HG02938 (cell line): Measurements from ENCODE around the gene GTF3C1.
A peak's percentile ranks its signal among the peaks of the same experiment; 100 is the strongest.

Source experiments
- ATAC-seq: cut with Tn5 transposase; IDR thresholded peaks from one replicate; pipeline ENCODE4 v1.9.1; 2021; ENCODE audit warnings: mild to moderate bottlenecking, moderate library complexity; ENCODE audit not compliant: unreplicated experiment

The GTF3C1 gene

DNA sequence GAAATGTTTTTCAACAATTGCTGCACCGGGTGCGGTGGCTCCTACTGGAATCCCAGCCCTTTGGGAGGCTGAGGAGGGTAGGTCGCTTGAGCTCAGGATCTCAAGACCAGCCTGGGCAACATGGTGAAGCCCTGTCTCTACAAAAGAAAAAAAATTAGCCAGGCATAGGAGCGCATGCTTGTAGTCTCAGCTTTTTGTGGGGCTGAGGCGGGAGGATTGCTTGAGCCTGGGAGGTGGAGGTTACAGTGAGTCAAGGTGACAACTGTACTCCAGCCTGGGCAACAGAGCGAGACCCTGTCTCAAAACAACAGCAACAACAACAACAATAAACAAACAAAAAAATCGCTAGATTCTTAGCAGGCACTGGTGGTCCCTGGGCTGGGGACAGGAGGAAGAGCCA, 119.2 kb downstream of the GTF3C1 start:
- ATAC-seq: no peak

DNA sequence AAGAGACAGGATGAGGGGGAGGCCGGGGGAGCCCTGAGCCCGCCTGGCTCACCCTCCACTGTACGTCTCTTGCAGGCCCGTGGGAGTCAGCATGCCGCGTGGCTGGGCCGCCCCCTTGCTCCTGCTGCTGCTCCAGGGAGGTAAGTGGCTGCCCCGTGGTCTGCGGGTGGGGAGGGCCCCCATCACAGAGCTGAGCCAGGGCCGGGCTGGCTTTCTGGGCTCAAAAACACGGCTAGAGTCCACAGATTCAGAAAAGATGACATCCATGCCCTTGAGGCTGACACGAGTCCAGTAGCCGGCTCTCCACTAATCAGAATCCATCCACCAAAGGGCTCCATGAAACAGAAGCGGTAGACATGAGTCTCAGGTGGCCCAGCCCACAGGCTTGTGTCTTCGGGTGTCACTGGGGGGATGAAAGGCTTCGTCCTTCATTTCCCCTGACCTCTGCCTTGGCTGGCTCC, 119.7 kb downstream of the GTF3C1 start:
- no peak for ATAC-seq

DNA sequence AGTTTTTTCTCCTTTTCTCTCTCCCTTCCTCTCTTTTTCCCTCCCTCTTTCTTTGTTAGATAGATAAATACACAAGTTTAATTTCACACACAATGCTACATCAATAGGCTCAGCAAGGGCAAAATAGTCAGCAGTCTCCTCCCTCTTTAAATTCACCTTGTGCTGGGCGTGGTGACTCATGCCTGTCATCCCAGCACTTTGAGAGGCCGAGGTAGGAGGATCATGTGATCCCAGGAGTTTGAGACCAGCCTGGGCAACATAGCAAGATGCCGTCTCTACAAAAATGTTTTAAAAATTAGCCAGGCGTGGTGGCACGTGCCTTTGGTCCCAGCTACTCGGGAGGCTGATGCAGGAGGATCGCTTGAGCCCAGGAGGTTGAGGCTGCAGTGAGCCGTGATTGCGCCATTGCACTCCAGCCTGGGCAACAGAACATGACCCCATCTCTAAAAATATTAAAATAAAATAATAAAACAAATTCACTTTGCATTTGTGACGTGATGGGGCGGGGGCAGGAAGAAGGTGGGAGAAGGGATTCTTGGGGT, 120.3 kb downstream of the GTF3C1 start:
- no peak for ATAC-seq

DNA sequence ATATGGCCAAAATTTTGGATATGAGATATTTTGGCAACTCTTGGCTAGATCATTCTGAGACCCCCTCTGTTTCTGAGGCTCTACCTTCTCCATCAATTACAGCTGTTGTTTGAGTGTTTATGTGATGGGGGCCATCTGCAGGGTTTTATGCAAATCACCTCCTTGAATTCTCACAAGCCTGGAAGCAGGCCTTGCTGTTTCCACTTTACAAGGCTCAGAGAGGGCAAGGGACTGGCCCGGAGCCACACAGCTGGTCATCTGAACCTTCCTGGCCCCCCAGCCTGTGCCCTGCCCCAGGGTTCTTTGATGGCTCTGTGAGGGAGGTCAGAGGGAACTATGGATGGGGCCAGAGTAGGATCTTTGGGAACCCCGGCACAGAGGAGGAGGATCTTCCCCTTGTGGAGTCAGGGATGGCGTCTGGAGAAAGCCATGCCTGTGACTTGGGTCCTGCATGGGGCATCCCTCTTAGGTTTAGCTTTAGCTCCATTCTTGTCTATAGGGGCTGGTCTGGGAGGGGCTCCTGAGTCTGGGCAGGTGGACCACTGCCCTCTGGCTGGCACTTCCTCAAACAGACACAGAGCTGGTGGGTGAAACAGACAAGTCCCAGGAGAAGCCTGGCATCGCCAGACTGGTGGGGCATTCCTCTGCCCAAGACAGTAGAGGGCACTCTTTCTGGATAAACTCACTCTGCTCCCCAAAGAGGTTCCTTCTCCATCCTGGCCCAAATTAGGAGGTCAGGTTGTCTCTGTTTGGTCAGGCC, 121.5 kb downstream of the GTF3C1 start:
- no peak for ATAC-seq

DNA sequence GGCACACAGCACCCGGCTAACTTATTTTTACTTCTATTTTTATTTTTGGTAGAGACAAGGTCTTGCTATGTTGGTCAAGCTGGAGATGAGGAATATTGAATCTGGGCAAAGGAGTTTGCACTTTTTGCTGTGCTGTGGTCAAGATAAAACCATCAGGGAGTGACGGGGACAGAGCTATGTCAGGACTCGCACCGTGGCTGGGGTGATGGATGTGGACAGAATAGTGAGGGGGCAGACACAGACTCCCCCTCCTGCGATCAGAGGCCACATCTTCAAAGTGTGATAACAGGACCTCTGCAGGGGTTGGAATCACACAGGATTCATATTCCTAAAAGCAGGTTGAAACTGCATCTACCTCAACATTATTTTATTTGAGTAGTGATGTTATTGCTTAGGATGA, 122.2 kb downstream of the GTF3C1 start:
- ATAC-seq: no peak

DNA sequence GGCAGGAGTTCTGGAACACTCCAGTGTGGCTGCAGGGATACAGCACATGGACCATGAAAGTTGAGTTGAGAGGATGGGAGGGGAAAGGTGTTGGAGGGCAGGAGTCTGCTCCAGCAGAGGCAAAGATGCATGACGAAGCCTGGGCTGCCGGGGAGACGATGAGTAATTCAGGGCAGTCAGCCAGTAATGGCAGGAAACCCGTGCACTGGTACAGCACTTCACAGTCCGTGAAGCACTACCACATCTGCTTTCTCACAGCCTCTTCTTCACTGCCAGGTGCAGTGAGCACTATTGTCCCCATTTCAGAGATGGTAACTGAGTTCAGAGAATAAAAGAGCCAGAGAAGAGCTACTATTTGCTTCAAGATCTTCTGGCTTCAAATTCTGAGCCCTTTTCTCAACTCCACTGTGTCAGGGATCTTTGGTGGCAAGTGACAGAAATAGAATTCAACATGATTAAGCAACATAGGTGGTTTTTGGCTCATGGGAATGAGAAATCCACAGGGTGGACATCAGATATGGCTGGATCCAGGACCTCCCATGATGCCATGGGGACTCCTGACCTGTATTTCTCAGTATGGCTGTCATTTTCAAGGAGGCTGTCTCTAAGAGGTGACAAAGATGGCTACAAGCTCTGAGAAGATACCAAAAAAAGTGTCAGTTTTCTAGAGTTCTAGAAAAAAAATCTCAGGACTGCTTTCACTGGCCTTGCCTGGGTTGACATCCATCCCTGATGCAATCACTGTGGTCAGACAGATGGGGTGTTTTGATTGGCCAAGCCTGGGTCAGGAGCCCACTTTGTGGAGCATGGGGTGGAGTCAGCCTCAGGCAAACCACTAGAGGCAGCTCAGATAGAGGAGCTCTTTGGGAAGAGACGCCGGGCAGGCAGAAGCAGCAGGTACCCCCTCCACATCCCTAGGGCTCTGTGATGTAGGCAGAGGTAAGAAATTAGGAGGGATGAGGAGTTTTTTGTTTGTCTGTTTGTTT, 123.0 kb downstream of the GTF3C1 start:
- peak; percentile 72 for ATAC-seq

DNA sequence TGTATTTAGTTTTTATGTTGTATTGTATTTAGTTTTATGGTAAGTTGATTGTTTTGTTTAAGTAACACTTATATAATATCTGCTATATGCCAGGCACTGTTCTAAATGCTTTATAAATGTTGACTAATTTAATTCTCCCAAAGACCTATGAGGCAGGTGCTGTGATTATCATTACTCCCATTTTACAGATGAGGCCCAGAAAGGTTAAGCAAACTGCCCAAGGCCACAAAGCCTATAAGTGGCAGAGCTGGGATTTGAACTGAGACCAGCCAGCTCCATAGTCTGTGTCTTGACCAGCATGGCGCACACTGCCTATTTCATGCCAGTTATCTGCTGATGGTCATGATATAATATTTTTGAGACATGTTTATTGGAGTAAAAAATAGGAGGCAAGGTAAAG, 123.8 kb downstream of the GTF3C1 start:
- ATAC-seq: no peak

DNA sequence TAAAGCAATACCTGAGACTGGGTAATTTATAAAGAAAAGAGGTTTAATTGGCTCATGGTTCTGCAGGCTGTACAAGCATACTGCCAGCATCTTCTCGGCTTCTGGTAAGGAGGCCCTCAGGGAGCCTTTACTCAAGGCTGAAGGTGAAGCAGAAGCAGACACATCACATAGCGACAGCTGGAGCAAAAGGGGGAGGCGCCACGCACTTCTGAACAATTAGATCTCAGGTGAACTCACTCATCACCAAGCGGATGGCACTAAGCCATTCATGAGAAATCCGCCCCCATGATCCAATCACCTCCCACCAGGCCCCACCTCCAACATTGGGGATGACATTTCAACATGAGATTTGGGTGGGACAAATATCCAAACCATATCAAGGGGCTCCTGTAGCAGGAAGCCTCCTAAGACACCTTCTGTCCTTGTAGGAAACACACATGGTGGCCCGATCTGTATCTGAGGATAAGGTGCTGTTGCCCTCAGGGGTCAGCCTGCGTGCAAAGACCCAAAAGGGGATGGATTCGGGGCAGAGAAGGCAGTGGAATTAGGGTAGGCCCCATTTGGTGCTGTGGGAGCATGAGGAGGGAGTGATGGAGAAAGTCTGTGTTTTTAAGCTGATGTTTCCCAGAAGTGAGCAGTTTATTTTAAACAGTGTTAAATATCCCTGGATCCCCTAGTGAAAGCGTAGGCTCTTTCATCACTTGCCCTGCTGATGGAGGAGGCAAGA, 124.8 kb downstream of the GTF3C1 start:
- ATAC-seq: no peak

DNA sequence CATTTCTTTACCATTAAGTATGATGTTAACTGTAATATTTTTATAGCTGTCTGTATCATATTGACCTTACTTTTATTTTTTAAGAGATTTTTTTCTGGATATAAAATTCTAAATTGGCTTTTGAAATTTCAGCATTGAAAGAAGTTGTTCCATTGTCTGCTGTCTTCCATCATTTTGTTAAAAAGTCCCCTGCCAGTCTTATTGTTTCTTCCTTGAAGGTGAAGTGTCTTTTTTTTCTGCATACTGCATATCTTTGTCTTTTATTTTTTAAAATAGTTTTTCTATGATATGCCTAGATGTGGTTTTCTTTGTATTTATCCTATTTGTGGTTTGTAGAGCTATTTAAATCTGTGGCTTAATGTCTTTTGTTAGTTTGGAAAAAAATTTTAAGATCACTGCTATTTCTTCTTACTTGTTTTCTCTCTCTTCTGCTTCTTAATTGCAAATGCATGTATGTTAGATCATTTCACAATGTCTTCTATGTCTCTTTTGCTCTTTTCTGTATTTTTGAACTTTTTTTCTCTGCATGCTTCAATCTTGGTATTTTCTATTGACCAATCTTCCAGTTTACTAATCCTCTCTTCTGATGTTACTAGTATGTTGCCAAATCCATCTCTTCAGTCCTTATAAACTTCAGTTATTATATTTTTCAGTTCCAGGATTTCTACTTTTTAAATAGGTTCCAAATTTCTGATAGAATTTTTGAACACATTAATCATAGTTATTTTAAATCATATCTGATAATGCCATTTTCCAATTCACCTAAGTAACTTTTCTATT, 127.6 kb downstream of the GTF3C1 start:
- ATAC-seq: no peak

DNA sequence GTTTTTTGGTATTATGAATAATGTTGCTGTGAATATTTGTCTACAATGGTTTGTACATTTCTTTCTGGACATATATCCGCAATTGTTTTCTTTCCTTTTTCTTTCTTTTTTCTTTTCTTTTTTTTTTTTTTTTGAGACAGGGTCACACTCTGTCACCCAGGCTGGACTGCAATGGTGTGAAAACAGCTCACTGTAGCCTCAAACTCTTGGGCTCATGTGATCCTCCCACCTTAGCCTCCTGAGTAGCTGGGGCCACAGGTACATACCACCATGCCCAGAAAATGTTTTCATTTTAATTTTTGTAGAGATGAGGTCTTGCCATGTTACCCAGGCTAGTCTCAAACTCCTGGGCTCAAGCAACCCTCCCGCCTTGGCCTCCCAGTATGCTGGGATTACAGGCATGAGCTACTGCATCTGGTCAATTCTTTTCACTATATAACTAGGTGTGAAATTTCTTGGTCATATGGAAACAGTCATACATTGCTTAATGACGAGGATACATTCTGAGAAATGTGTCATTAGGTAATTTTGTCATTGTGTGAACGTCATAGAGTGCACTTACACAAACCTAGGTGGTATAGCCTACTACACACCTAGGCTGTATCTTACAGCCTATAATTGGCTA, 132.6 kb downstream of the GTF3C1 start:
- no peak for ATAC-seq

DNA sequence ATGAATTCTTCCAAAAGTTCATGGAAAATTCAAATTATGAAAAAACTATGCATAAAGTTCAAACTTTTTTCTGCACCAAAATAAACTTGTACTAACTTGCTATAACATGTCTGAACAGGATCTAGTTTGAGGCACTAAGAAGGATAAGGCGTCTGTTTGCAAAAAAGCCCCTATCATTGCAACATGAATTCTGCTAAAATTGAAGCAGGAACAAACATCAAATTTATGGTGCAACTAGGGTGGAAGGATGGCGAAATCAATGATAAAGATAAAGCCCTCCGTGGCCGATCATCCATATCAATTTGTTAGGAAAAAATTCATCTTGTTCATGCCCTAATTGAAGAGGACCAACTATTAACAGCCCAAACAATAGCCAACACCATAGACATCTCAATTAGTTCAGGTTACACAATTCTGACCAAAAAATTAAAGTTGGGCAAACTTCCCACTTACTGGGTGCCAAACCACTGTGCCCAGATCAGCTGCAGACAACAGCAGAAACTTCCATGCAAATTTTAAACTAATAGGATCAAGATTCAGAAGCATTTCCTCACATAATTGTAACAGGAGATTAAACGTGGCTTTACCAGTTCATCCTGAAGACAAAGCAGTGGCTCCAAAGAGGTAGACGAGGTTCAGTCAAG, 134.8 kb downstream of the GTF3C1 start:
- no peak for ATAC-seq

DNA sequence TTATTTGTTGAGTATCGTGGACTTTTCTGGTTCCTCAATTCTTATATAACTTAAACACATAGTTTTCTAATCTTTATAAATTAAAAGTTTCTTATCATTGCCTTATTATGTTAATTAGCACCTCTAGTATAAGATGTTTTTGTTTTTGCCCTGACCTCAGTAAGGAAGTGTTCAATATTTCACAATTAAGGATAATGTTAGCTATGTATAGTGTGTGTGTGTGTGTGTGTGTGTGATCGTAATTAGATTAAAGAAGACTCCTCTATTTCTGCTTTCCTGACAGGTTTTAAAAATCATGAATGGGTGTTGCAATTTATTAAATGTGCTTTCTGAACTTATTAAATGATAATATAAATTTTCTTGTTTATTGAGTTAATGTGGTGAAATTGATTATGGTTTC, 135.8 kb downstream of the GTF3C1 start:
- no peak for ATAC-seq

DNA sequence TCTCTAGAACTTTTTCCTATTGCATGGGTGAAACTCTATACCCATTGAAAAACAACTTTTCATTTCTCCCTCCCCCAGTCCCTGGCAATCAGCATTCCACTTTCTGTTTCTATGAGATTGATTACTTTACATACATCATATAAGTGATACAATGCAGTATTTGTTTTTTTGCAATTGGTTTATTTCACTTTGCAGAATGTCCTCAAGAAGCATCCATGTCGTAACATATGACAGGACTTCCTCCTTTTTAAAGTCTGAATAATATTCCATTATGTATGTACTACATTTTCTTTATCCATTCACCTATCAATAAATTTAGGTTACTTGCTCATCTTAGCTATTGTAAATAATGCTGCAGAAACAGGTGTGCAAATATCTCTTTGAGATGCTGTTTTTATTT, 139.0 kb downstream of the GTF3C1 start:
- ATAC-seq: no peak
